ENCODE results near the gene EPB42.
"Not testable (repeated sequence)": the region's sequence is repeated elsewhere in the genome, so short reads cannot be mapped to it uniquely, and the experiment has no call there.

The EPB42 gene

GRCh38 chr15:43184407-43185124 is 36.3 kb downstream of the EPB42 start:
- DNase-seq, result no peak

- no peak for DNase-seq
These were observed 37.5 kb downstream of the EPB42 start for GRCh38 chr15:43183270-43183669.

GRCh38 chr15:43177147-43177546 is 43.7 kb downstream of the EPB42 start:
- DNase-seq, result not testable (repeated sequence)

GRCh38 chr15:43175656-43176309 is 45.0 kb downstream of the EPB42 start:
- DNase-seq, result not testable (repeated sequence)

GRCh38 chr15:43169888-43170287 is 50.9 kb downstream of the EPB42 start:
- DNase-seq, result no peak

GRCh38 chr15:43168192-43169107 is 52.4 kb downstream of the EPB42 start:
- DNase-seq, result no peak

- DNase-seq, result not testable (repeated sequence)
These were observed 53.6 kb downstream of the EPB42 start for GRCh38 chr15:43167261-43167660.

GRCh38 chr15:43165801-43166325 is 55.0 kb downstream of the EPB42 start:
- no peak for DNase-seq

GRCh38 chr15:43153269-43153668 is 67.5 kb downstream of the EPB42 start:
- DNase-seq, result no peak

- DNase-seq, result no peak
These were observed 69.1 kb downstream of the EPB42 start for GRCh38 chr15:43151688-43152087.

- DNase-seq, result no peak
These were observed 70.5 kb downstream of the EPB42 start for GRCh38 chr15:43150191-43150929.
